ENCODE measurements around the gene ITGAL. TPM values are rescaled to one million over a fixed set of nuclear protein-coding genes. Genes with fewer than 3 reads are reported as not detected.

ITGAL gene
- total and polyA plus RNA-seq, 2 of the 13 experiments (the other 11 are each of a cell fraction or from before 2014, with no cell fraction given): 0.86 to 1.2 TPM

GRCh38 chr16:30445408-30446202, 26.9 kb upstream of the ITGAL start, which contains the start of gene SEPHS2 (continued):
- TF ChIP-seq ZNF275 (CRISPR knock-in tag; IDR thresholded peaks at IDR 0.05; ENCODE audit: borderline replicate concordance) (no peak), ZNF691 (CRISPR knock-in tag; IDR thresholded peaks at IDR 0.05; ENCODE audit: borderline replicate concordance, low read depth) (peak; percentile 25), KDM4B (CRISPR knock-in tag; IDR thresholded peaks at IDR 0.05) (0 out of 2 replicates have a peak, but pooled peaks have one; percentile 16), ZNF816 (CRISPR knock-in tag; IDR thresholded peaks at IDR 0.05; ENCODE audit: borderline replicate concordance) (peak; percentile 66; the same call in 1 of the 2 replicates), AKAP8 (CRISPR knock-in tag; IDR thresholded peaks at IDR 0.05) (no peak), MED13 (CRISPR knock-in tag; IDR thresholded peaks at IDR 0.05) (no peak), ZNF441 (CRISPR knock-in tag; IDR thresholded peaks at IDR 0.05; ENCODE audit: borderline replicate concordance) (peak; percentile 44; the same call in 1 of the 2 replicates), RELA (CRISPR knock-in tag; IDR thresholded peaks at IDR 0.05) (no peak), ZNF329 (CRISPR knock-in tag; IDR thresholded peaks at IDR 0.05; ENCODE audit: low read depth) (no peak), ZNF766 (CRISPR knock-in tag; IDR thresholded peaks at IDR 0.05; ENCODE audit: borderline replicate concordance) (no peak), LRRFIP1 (CRISPR knock-in tag; conservative IDR thresholded peaks at IDR 0.05) (no peak), MAFG (CRISPR knock-in tag; IDR thresholded peaks at IDR 0.05) (no peak), PRDM4 (CRISPR knock-in tag; IDR thresholded peaks at IDR 0.05; ENCODE audit: borderline replicate concordance) (no peak), CREM (IDR thresholded peaks at IDR 0.05) (peak; percentile 59), CREM (CRISPR knock-in tag; IDR thresholded peaks at IDR 0.05) (no peak), ZNF280B (CRISPR knock-in tag; IDR thresholded peaks at IDR 0.05; ENCODE audit: borderline replicate concordance) (no peak), RARA (CRISPR knock-in tag; IDR thresholded peaks at IDR 0.05) (peak; percentile 45), E2F2 (CRISPR knock-in tag; IDR thresholded peaks at IDR 0.05; ENCODE audit: borderline replicate concordance) (no peak; the same call in 1 of the 2 replicates), ZNF333 (CRISPR knock-in tag; IDR thresholded peaks at IDR 0.05; ENCODE audit: borderline replicate concordance) (peak; percentile 89; the same call in 1 of the 2 replicates)
